AML-193 (cell line): ENCODE results near the gene ACO2.

Source experiments
- DNase-seq, 2 experiments: peaks; one replicate each; lab custom pipeline; 2025; lab: John Stamatoyannopoulos, UW

The ACO2 gene

GRCh38 chr22:41524809-41525449 is 56.0 kb downstream of the ACO2 start:
- no peak for DNase-seq

DNA sequence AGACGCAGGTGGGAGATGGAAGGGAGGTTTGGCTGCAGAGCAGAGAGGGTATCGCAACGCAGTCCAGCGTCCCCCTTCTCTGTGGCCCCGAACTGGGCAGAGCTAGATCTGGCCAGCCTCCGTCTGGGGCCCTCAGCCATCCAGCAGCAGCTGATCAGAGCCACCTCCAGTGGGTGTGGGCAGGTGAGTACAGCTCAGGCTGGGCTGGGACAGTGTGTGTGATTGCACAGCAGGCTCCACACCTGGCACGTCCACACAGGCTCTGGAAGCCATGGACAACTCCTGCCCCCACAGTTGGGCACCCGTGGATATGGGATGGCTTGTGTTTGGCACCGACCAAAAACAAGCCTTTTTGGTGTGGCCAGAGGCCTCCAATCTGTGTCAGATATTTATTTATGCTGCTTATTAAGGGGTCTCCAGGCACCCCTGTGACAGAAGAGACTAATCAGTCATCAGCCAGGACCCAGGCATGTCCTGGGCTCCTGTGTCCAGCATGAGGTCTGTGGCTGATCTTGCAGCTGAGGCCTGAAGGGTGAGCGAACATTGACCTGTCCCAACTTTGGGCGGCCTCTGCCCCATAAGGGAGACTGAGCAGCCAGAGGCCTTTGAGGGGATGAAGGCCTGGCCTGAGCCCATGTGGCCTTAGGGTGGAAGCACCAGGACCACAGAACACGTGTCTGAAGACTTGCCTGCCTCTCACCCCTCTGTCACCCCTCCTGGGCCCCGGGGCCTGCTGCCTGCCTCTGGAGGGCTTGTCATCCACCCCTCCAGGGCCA is 56.7 kb downstream of the ACO2 start:
- no peak for DNase-seq

DNA sequence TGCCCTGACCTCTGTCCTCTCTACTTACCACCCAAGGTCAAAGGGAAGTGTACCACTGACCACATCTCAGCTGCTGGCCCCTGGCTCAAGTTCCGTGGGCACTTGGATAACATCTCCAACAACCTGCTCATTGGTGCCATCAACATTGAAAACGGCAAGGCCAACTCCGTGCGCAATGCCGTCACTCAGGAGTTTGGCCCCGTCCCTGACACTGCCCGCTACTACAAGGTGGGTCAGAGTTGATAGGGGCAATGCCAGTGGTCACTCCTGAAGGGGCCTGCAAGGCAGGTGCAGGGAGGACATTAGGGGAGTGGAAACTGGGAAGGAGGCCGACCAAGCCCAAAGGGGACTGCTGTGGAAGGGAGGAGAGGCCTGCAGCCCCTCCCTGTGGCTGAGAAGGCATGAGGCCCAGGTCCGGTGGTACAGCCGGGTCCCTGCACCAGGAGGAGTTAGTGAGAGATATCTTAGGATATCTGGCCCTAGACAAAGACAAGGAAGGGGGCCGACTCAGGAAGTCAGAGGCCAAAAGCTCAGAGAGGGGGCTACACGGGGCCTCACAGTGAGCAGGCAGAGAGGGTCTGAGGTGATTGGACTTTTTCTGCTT is 57.4 kb downstream of the ACO2 start:
- DNase-seq, result no peak

GRCh38 chr22:41526830-41527799 is 58.2 kb downstream of the ACO2 start:
- DNase-seq, result no peak

DNA sequence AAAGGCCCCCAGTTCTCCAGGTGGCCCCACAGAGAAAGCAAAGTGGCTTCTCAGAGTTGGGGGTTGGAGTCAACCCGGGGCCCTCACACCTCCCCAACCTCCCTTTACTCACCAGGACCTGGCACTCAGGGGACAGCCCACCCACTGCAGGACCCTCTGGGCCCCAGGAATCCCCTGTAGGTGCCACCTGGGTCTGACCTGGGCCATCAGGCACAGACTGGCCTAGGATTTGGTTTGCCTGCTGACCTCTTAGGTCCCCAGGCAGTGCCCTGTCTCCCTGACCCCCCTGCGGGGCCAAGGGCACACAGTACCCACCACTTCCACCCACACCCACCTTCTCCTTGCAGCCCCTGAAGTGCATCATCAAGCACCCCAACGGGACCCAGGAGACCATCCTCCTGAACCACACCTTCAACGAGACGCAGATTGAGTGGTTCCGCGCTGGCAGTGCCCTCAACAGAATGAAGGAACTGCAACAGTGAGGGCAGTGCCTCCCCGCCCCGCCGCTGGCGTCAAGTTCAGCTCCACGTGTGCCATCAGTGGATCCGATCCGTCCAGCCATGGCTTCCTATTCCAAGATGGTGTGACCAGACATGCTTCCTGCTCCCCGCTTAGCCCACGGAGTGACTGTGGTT is 59.3 kb downstream of the ACO2 start:
- DNase-seq, result no peak

- no peak for DNase-seq
Measured at GRCh38 chr22:41528938-41529561, 60.1 kb downstream of the ACO2 start.

- no peak for DNase-seq
Measured at GRCh38 chr22:41530890-41531714, 62.2 kb downstream of the ACO2 start.

DNA sequence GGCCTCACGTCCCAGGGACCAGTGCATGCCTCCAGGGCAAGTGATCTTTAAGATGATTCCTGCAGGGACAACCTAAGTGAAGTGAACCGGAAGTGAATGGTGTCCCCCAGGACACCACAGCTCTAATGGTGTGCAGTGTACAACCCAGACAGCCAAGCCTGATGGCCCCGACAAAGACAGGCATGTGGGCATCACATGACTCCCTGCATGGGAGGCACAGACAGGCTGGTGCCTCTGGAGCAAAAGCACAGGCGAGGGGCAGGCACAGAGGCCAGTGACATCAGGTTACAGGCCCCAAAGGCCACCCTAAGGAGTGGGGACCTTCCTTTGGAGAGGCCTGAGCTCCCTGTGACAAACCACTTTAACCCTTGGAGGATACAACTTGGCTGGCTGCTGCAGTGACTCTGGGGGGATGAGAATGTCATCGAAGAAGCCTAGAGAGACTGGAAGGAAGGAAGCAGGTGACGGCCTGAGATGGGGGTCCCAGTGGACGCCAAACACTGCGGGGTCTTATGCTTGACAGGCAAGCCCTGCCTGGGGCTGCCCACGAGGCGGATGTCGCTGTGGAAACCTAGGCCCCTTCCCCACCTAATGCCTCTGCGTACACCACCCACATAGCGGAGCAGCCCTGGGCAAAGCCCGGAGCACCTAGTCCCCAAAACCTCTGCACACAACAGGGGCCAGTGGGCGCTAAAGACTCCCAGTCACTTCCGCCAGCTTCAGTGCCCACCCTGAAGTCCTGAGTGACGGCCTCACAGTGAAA is 63.0 kb downstream of the ACO2 start:
- DNase-seq, result no peak

DNA sequence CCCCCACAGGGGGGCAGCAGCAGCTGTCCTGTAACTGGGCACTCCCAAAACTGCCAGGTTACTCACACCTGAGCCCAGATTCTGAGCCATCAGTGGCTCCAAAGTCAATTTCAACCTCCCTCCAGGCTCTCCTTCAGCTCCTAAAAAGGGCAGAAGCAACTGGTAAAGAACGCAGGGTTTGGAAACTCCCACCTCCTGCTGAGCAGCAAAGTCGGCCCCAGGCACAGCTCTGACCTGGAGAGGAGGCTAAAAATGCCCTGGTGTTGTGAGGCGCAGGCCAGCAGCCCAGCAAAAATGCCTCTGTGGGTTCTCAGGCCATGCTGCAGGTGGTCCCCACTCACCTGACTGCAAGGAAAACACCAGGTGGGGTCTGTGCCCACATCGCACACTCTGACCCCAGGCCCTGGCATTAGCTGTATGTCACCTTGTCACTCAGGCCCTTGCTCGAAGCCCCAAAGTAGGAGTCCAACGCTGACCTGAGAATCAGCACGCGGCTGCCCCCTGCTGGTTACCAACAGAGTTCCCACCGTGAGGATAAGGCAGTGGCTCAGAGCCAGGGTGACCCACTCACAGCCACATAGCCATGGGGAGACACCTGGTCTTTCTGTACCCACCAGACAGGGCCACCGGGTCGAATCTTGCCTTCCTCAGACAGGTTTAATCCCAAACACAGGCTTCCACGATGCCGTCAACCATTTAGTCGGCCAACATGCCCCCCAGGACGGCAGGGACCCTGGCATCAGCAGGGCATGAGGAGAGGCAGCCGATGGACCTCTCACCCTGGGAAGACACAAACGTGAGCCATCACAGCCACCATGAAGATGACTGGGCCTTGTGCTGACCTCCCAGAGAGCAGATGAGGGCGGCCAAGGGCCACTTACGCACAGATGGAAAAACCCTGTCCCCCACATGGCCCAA is 64.2 kb downstream of the ACO2 start:
- peak; percentile 38 to 53 for DNase-seq

DNA sequence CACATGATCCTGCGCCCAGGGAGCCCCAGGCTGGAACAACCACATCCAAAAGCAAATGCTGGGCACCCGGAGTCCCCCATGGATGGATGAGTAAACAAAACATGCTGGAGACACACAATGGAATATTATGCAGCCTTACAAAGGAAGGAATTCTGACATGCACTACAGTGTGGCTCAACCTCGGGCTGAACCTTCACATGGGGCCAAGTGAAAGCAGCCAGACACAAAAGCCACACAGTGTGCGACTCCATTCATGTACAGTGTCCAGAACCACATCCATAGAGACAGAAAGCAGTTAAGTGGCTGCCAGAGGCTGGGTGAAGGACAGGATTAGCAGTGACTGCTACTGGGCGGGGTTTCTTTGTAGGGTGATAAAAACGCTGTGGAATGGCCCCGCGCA is 65.3 kb downstream of the ACO2 start:
- DNase-seq, result no peak

DNA sequence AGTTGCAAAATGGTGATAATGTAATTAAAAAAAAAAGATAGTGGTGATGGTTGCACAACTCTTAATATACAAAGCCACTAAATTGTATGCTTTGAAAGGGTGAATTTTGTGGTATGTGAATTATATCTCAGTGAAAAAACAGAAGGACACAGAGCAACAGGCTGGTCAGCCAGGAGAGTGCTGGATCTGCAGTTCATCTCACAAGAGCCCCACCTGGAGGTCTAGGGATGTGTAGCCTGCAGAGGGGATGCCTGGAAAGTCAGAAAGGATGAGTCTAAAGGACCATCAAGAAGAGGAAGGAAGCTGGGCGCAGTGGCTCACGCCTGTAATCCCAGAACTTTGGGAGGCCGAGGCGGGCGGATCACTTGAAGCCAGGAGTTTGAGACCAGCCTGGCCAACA is 66.3 kb downstream of the ACO2 start:
- DNase-seq, result no peak

DNA sequence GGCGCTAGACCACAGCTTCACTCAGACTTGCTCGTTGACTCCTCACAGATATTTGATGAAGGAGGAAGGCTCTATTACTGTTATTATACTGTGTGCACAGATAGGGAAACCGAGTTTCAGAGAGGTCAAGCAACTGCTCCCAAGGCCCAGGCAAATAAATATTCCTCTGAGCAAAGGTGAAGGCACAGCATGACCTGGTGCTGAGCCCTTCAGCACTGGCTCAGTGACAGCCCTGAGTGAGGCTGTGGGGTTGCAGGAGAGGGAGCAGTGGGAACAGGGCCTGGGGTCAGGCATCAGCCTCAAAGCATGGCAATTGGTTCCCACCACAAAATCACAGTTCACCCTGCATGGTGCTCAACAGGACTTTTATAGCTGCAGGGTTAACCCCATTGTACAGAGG is 68.3 kb downstream of the ACO2 start:
- DNase-seq, result no peak

- DNase-seq, result no peak
Measured at GRCh38 chr22:41538583-41538982, 69.7 kb downstream of the ACO2 start.

DNA sequence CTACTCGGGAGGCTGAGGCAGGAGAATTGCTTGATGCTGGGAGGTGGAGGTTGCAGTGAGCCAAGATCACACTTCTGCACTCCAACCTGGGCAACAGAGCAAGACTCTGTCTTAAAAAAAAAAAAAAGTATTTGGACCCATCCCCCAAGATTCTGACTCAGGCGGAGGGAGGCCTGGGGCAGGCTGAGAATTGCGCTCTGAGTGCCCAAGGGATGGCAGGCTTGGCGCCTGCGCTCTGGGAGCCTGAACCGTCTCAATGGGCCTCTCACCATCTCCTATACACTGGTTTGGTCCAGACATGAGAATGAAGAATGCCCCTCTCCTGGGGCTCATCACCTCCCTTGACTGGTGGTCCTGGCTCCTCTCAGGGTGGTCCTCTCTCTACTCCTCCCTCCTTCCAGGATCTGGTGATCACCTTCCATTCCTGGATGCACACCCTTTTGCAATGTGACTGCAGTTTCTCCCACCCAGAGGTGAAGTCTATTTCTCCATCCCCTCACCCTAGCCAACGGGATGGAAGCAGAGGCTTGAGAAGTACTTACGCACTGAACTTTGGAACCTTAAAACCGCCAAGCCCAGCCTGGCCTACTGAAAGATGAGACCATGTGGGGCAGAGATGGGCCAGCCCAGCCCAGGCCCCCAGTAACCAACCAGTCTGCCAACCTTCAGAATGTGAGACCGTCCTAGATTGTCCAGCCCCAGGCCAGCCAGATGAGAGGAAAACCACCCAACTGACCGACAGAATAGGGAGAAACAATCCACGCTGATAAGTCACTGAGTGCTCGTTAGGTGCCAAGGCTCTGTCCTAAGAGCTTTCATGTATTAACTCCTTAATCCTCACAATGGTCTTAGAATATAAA is 70.5 kb downstream of the ACO2 start:
- no peak for DNase-seq

DNA sequence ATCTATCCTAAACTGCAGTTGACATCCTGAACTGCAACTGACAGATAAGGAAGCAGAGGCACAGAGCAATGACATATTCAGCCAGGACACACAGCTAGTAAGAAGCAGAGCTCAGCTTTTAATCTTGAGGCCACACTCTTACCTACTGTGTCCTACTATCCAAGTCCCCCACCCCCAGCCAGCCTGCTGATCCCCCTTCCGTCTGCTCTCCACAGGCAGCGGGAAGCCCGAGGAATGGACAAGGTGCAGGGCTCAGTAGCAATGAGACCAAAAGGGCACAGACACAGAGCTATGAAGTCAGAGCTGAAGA is 71.0 kb downstream of the ACO2 start:
- no peak for DNase-seq

DNA sequence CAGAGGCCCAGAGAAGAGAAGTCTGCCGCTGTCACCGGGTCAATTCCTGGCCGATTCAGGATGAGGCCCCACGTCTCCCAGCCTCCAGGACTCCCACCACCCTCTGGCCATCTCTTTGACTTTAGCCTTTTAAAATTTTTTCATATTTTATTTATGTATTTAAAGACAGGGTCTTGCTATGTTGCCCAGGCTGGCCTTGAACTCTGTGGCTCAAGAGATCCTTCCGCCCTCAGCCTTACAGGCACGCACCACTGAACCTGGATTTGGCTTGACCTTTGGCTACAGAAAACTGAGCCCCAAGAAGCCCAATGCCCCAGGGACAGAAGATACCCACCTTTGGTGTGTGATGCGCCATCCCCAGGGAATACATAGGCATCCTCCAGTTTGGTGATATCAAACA is 71.4 kb downstream of the ACO2 start:
- DNase-seq, result no peak

DNA sequence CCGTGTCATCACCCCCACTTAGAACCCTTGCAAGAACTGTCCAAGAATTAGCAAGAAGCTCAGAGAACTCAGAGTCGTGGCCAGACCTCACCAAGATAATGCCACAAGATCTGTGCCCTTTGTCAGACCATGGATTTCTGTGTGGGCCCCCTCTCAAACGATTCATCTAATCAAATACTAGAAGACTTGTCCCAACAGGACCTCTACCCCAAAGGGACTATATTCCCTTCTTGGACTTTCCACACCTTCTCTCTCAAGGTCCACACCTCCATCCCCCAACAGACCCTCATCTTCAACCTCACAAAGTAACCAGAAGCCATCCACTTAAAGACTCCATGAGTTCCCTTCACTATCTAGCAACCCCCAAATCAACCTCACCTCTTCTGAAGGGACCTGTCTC is 72.6 kb downstream of the ACO2 start:
- no peak for DNase-seq

DNA sequence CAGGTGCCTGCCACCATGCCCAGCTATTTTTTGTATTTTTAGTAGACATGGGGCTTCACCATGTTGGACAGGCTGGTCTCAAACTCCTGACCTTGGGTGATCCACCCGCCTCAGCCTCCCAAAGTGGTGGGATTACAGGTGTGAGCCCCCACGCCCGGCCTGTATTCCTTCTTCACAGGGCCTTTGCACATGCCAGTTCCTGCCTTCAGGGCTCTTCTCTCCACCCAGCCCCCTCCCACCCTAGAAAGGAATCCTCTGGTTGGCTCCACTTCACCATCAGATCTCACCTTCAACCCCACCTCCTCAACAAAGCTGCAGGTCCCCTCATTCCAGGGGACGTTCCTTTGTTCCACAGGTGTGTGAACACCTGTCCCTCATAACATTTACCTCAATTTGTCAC is 73.3 kb downstream of the ACO2 start:
- no peak for DNase-seq
